ENCODE measurements around the gene TEPSIN.

GRCh38 chr17:81238815-81239713, at the start of gene TEPSIN, which contains the start of gene NDUFAF8:
- TF ChIP-seq POLR2A (IDR thresholded peaks at IDR 0.05) (peak; percentile 6 to 19), CTCF (IDR thresholded peaks at IDR 0.05) (peak in 1 of 4 experiments; percentile 8)
